Testis (tissue), 2 donors: ENCODE data around the gene CACNA2D4.

ENCODE experiments used
- CTCF ChIP-seq, 3 experiments: fragments of 450-650 bp in 2 of 3; fragments of 200-600 bp in 1 of 3; sonication (generic) in 1 of 3; IDR thresholded peaks; one replicate each; pipeline ENCODE4 v1.5.1; 2016 to 2019; ENCODE audit warnings: antibody characterized with exemption in 3 of 3, mild to moderate bottlenecking in 2 of 3, moderate library complexity in 1 of 3
- POLR2A ChIP-seq: fragments of 450-650 bp; IDR thresholded peaks from one replicate; pipeline ENCODE4 v1.6.1; 2017; ENCODE audit warnings: antibody characterized with exemption, mild to moderate bottlenecking, moderate library complexity

DNA sequence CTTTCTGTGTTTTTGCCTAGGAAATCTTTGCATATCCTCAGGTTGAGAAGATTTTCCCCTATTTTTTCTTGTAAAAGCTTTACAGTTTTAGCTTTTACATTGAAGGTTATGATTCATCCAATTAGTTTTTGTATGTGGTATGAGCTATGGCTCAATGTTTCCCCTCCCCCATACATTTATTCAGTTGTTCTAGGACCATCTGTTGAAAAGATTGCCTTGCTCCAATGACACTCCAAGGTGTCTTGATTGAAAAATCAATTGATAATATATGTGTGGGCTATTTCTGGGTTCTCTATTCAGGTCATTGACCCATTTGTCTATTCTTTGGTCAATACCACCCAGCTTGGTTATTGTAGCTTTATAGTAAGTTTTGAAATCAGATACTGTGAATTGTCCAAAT lies 55.5 kb downstream of the CACNA2D4 start:
- no peak for TF ChIP-seq CTCF (IDR thresholded peaks at IDR 0.05)
- no peak for TF ChIP-seq POLR2A
